Measurements from ENCODE around the gene CARD10. TPM values are rescaled to one million over a fixed set of nuclear protein-coding genes. Genes with fewer than 3 reads are reported as not detected.

The CARD10 gene
- total and polyA plus RNA-seq, 2 of the 13 experiments (the other 11 are each of a cell fraction or from before 2014, with no cell fraction given) = 35.2 to 55.8 TPM

DNA sequence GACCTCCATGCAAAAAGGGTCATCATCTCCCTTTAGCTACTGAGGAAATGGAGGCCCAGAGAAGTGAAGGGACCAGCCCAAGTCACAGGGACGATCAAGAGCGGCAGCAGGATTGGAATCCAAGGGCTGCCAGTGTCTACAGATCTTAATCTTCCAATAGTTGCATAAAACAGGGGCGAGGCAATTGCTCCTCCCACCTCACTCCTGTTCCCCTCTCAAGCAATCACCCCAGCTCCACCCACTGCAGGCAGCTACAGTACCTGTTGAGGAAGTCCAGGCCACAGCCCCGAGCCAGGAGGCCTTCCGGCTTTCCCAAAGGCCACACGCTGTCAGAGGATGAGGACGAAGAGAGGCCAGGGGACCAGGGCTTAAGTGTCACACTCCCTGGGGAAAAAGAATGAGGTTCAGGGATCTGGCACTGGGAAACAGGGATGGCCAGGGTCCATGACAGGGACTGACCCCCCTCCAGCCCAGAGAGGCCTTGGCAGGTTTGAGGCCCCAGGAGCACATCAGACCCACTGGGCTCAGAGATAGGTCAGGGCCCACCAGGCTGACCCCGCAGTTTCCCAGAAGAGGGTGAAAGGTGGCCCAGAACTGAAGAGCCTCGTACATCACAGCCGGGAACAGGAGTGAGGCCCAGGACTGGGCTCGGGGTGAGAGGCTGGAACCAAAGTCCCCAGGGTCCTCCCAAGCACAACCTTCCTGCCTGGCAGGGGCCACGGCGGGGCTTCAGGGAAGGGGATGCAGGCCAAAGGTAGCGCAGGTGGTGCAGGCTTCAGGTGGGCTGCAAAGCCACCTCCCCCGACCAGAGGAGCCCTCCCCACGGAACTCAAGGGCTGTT, 16.7 kb downstream of the CARD10 start (continued):
- TF ChIP-seq, protein P1, sequence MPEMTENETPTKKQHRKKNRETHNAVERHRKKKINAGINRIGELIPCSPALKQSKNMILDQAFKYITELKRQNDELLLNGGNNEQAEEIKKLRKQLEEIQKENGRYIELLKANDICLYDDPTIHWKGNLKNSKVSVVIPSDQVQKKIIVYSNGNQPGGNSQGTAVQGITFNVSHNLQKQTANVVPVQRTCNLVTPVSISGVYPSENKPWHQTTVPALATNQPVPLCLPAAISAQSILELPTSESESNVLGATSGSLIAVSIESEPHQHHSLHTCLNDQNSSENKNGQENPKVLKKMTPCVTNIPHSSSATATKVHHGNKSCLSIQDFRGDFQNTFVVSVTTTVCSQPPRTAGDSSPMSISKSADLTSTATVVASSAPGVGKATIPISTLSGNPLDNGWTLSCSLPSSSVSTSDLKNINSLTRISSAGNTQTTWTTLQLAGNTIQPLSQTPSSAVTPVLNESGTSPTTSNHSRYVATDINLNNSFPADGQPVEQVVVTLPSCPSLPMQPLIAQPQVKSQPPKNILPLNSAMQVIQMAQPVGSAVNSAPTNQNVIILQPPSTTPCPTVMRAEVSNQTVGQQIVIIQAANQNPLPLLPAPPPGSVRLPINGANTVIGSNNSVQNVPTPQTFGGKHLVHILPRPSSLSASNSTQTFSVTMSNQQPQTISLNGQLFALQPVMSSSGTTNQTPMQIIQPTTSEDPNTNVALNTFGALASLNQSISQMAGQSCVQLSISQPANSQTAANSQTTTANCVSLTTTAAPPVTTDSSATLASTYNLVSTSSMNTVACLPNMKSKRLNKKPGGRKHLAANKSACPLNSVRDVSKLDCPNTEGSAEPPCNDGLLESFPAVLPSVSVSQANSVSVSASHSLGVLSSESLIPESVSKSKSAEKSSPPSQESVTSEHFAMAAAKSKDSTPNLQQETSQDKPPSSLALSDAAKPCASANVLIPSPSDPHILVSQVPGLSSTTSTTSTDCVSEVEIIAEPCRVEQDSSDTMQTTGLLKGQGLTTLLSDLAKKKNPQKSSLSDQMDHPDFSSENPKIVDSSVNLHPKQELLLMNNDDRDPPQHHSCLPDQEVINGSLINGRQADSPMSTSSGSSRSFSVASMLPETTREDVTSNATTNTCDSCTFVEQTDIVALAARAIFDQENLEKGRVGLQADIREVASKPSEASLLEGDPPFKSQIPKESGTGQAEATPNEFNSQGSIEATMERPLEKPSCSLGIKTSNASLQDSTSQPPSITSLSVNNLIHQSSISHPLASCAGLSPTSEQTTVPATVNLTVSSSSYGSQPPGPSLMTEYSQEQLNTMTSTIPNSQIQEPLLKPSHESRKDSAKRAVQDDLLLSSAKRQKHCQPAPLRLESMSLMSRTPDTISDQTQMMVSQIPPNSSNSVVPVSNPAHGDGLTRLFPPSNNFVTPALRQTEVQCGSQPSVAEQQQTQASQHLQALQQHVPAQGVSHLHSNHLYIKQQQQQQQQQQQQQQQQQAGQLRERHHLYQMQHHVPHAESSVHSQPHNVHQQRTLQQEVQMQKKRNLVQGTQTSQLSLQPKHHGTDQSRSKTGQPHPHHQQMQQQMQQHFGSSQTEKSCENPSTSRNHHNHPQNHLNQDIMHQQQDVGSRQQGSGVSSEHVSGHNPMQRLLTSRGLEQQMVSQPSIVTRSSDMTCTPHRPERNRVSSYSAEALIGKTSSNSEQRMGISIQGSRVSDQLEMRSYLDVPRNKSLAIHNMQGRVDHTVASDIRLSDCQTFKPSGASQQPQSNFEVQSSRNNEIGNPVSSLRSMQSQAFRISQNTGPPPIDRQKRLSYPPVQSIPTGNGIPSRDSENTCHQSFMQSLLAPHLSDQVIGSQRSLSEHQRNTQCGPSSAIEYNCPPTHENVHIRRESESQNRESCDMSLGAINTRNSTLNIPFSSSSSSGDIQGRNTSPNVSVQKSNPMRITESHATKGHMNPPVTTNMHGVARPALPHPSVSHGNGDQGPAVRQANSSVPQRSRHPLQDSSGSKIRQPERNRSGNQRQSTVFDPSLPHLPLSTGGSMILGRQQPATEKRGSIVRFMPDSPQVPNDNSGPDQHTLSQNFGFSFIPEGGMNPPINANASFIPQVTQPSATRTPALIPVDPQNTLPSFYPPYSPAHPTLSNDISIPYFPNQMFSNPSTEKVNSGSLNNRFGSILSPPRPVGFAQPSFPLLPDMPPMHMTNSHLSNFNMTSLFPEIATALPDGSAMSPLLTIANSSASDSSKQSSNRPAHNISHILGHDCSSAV (CRISPR knock-in tag; IDR thresholded peaks at IDR 0.05; ENCODE audit: borderline replicate concordance) = no peak
- TF ChIP-seq, protein P2, sequence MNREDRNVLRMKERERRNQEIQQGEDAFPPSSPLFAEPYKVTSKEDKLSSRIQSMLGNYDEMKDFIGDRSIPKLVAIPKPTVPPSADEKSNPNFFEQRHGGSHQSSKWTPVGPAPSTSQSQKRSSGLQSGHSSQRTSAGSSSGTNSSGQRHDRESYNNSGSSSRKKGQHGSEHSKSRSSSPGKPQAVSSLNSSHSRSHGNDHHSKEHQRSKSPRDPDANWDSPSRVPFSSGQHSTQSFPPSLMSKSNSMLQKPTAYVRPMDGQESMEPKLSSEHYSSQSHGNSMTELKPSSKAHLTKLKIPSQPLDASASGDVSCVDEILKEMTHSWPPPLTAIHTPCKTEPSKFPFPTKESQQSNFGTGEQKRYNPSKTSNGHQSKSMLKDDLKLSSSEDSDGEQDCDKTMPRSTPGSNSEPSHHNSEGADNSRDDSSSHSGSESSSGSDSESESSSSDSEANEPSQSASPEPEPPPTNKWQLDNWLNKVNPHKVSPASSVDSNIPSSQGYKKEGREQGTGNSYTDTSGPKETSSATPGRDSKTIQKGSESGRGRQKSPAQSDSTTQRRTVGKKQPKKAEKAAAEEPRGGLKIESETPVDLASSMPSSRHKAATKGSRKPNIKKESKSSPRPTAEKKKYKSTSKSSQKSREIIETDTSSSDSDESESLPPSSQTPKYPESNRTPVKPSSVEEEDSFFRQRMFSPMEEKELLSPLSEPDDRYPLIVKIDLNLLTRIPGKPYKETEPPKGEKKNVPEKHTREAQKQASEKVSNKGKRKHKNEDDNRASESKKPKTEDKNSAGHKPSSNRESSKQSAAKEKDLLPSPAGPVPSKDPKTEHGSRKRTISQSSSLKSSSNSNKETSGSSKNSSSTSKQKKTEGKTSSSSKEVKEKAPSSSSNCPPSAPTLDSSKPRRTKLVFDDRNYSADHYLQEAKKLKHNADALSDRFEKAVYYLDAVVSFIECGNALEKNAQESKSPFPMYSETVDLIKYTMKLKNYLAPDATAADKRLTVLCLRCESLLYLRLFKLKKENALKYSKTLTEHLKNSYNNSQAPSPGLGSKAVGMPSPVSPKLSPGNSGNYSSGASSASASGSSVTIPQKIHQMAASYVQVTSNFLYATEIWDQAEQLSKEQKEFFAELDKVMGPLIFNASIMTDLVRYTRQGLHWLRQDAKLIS (CRISPR knock-in tag; IDR thresholded peaks at IDR 0.05) = no peak
- TF ChIP-seq HNF4G (IDR thresholded peaks at IDR 0.05; ENCODE audit: borderline replicate concordance, low read depth, low read length) (no peak; the same call in 1 of the 2 replicates), HNF4G (CRISPR knock-in tag; IDR thresholded peaks at IDR 0.05; ENCODE audit: borderline replicate concordance, low read depth) (no peak), ZNF720 (CRISPR knock-in tag; IDR thresholded peaks at IDR 0.05) (no peak), SIN3A (IDR thresholded peaks at IDR 0.05; ENCODE audit: borderline replicate concordance, low read depth, low read length) (no peak), YEATS2 (CRISPR knock-in tag; IDR thresholded peaks at IDR 0.05; ENCODE audit: borderline replicate concordance) (no peak), GPN1 (CRISPR knock-in tag; IDR thresholded peaks at IDR 0.05; ENCODE audit: borderline replicate concordance) (no peak), ZNF12 (CRISPR knock-in tag; IDR thresholded peaks at IDR 0.05) (no peak), ZNF772 (CRISPR knock-in tag; IDR thresholded peaks at IDR 0.05) (no peak), ZNF496 (CRISPR knock-in tag; IDR thresholded peaks at IDR 0.05; ENCODE audit: insufficient replicate concordance) (no peak), ZNF354B (CRISPR knock-in tag; IDR thresholded peaks at IDR 0.05) (no peak)
- TF ChIP-seq, protein P3, sequence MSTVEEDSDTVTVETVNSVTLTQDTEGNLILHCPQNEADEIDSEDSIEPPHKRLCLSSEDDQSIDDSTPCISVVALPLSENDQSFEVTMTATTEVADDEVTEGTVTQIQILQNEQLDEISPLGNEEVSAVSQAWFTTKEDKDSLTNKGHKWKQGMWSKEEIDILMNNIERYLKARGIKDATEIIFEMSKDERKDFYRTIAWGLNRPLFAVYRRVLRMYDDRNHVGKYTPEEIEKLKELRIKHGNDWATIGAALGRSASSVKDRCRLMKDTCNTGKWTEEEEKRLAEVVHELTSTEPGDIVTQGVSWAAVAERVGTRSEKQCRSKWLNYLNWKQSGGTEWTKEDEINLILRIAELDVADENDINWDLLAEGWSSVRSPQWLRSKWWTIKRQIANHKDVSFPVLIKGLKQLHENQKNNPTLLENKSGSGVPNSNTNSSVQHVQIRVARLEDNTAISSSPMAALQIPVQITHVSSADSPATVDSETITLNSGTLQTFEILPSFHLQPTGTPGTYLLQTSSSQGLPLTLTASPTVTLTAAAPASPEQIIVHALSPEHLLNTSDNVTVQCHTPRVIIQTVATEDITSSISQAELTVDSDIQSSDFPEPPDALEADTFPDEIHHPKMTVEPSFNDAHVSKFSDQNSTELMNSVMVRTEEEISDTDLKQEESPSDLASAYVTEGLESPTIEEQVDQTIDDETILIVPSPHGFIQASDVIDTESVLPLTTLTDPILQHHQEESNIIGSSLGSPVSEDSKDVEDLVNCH (CRISPR knock-in tag; IDR thresholded peaks at IDR 0.05) = no peak

Measured in HepG2 (cell line).